Endodermal cell (in vitro differentiated cells): ENCODE results near the gene DNAH1. TPM values are rescaled to one million over a fixed set of nuclear protein-coding genes. Genes with fewer than 3 reads are reported as not detected.

Experiments
- DNase-seq: peaks from one replicate; pipeline ENCODE4 v3.0.0-alpha.2; 2017
- H3K27ac ChIP-seq: 2 replicates; pipeline ENCODE4 v1.5.1; 2013; ENCODE audit warnings: mild to moderate bottlenecking, low read depth, low read length, moderate library complexity
- H3K27me3 ChIP-seq: 2 replicates; pipeline ENCODE4 v1.6.1; 2013; ENCODE audit warnings: mild to moderate bottlenecking, low read length, moderate library complexity; ENCODE audit not compliant: insufficient read depth, control insufficient read depth, poor library complexity, severe bottlenecking
- H3K36me3 ChIP-seq: 2 replicates; pipeline ENCODE4 v1.7.0; 2013; ENCODE audit warnings: mild to moderate bottlenecking, low read length, moderate library complexity; ENCODE audit not compliant: control insufficient read depth, insufficient read depth
- H3K4me1 ChIP-seq: one replicate; pipeline ENCODE4 v1.7.0; 2013; ENCODE audit warnings: low read length; ENCODE audit not compliant: control insufficient read depth, insufficient read depth
- H3K4me3 ChIP-seq: 2 replicates; pipeline ENCODE4 v1.5.1; 2013; ENCODE audit warnings: mild to moderate bottlenecking, low read length, moderate library complexity
- H3K9ac ChIP-seq: 2 replicates; pipeline ENCODE4 v1.6.1; 2013; ENCODE audit warnings: mild to moderate bottlenecking, low read length, moderate library complexity; ENCODE audit not compliant: poor library complexity, severe bottlenecking; ENCODE audit errors: extremely low read depth
- H3K9me3 ChIP-seq: 2 replicates; pipeline ENCODE4 v1.6.1; 2013; ENCODE audit warnings: mild to moderate bottlenecking, low read length, moderate library complexity; ENCODE audit not compliant: control insufficient read depth
- H3K27ac Mint-ChIP-seq: 2 replicates; pipeline ENCODE4 v1.8.0; 2020; ENCODE audit warnings: mixed read lengths
- H3K27me3 Mint-ChIP-seq: 2 replicates; pipeline ENCODE4 v1.8.0; 2021; ENCODE audit warnings: mild to moderate bottlenecking, mixed read lengths; ENCODE audit not compliant: insufficient read depth
- H3K36me3 Mint-ChIP-seq: 2 replicates; pipeline ENCODE4 v1.8.0; 2020; ENCODE audit warnings: low read depth, mixed read lengths
- H3K4me1 Mint-ChIP-seq: 2 replicates; pipeline ENCODE4 v1.8.0; 2020; ENCODE audit warnings: mixed read lengths
- H3K4me3 Mint-ChIP-seq: 2 replicates; pipeline ENCODE4 v1.8.0; 2020; ENCODE audit warnings: mild to moderate bottlenecking, moderate library complexity, mixed read lengths
- H3K9me3 Mint-ChIP-seq: 2 replicates; pipeline ENCODE4 v1.8.0; 2020; ENCODE audit warnings: mild to moderate bottlenecking, mixed read lengths
- CTCF ChIP-seq: fragments of 200-600 bp; sonication (generic); conservative IDR thresholded peaks from 2 replicates; pipeline ENCODE4 v1.5.0; 2021; ENCODE audit warnings: antibody characterized with exemption, mild to moderate bottlenecking
- WGBS, 2 experiments: methylation state at CpG; one replicate each; pipeline versions ENCODE4 v1.1.5 to v1.1.7; 2013; ENCODE audit warnings: missing lambda C conversion rate in 2 of 2, mixed read lengths in 1 of 2; ENCODE audit not compliant: insufficient coverage in 1 of 2, insufficient read length in 1 of 2; 5-methylcytosine and 5-hydroxymethylcytosine counted together
- total RNA-seq, 2 donors: library from RNA; stranded (reverse); fragmentation: NEBNext Ultra II Directional in 1 of 2; extraction: Animal tissue kit (Norgen Biotek cat#: 25700) in 1 of 2; gene quantifications; 2 replicates in 1 of 2; 3 replicates in 1 of 2; pipeline ENCODE4 v1.2.1, GENCODE V29; 2021

The DNAH1 gene
- total RNA-seq, 2 donors from 2014 or later: 4.9 to 5.5 TPM

GRCh38 chr3:52357151-52358080 is 41.3 kb downstream of the DNAH1 start:
- H3K4me3 ChIP-seq: no peak overlapping the region
- 94 to 98% methylated on average over 16 to 27 of the region's 27 CpGs for WGBS, 2 experiments
- no peak for TF ChIP-seq CTCF
- DNase-seq: no peak
- no peak overlapping the region for H3K9ac ChIP-seq
- Mint-ChIP-seq H3K27me3 (no peaks in the 10 kb centered on the region), H3K36me3 (no peaks in the 10 kb centered on the region), H3K9me3 (no peaks in the 10 kb centered on the region), H3K4me1 (no peaks in the 10 kb centered on the region), H3K4me3 (no peak overlapping the region), H3K27ac (no peak overlapping the region)
- H3K27me3 ChIP-seq: no peaks in the 10 kb centered on the region
- H3K9me3 ChIP-seq: no peaks in the 10 kb centered on the region
- no peaks in the 10 kb centered on the region for H3K36me3 ChIP-seq
- no peaks in the 10 kb centered on the region for H3K4me1 ChIP-seq
- H3K27ac ChIP-seq: no peak overlapping the region

- Mint-ChIP-seq H3K4me1 (no peaks in the 10 kb centered on the region), H3K27me3 (no peaks in the 10 kb centered on the region), H3K36me3 (no peaks in the 10 kb centered on the region), H3K4me3 (no peak overlapping the region), H3K27ac (no peak overlapping the region), H3K9me3 (no peaks in the 10 kb centered on the region)
- H3K36me3 ChIP-seq: no peaks in the 10 kb centered on the region
- H3K9ac ChIP-seq: no peak overlapping the region
- WGBS, 2 experiments: 89 to 93% methylated on average over 15 to 18 of the region's 18 CpGs
- no peaks in the 10 kb centered on the region for H3K27me3 ChIP-seq
- no peak overlapping the region for H3K27ac ChIP-seq
- no peaks in the 10 kb centered on the region for H3K9me3 ChIP-seq
- no peak for DNase-seq
- no peak overlapping the region for H3K4me3 ChIP-seq
- TF ChIP-seq CTCF: no peak
- H3K4me1 ChIP-seq: no peaks in the 10 kb centered on the region
These were observed 42.3 kb downstream of the DNAH1 start for GRCh38 chr3:52358362-52358940.

- DNase-seq: no peak
- Mint-ChIP-seq H3K36me3 (no peaks in the 10 kb centered on the region), H3K27ac (no peak overlapping the region), H3K27me3 (no peaks in the 10 kb centered on the region), H3K4me3 (no peak overlapping the region), H3K4me1 (no peaks in the 10 kb centered on the region), H3K9me3 (no peaks in the 10 kb centered on the region)
- no peaks in the 10 kb centered on the region for H3K36me3 ChIP-seq
- 88 to 97% methylated on average over 4 to 12 of the region's 12 CpGs for WGBS, 2 experiments
- no peak overlapping the region for H3K27ac ChIP-seq
- no peak for TF ChIP-seq CTCF
- no peaks in the 10 kb centered on the region for H3K9me3 ChIP-seq
- H3K9ac ChIP-seq: no peak overlapping the region
- H3K4me1 ChIP-seq: no peaks in the 10 kb centered on the region
- no peaks in the 10 kb centered on the region for H3K27me3 ChIP-seq
- H3K4me3 ChIP-seq: no peak overlapping the region
These were observed 43.2 kb downstream of the DNAH1 start for GRCh38 chr3:52359116-52359855.
